Activated T-helper 2 cell treated with anti-CD3 and anti-CD28 coated beads, Interferon-gamma antibody, Interleukin-2, Interleukin-4, amounts not matched to agents 10 μg/mL and 5 μg/mL and 100 μg/mL, durations not matched to agents 14 hours and 24 hours and 36 hours (primary cell): ENCODE measurements around the gene ASPG. TPM values are rescaled to one million over a fixed set of nuclear protein-coding genes. Genes with fewer than 3 reads are reported as not detected.
"Not testable (repeated sequence)": the region's sequence is repeated elsewhere in the genome, so short reads cannot be mapped to it uniquely, and the experiment has no call there.

Experiments used
- DNase-seq: peaks from one replicate; pipeline ENCODE4 v3.0.0; 2021; ENCODE audit warnings: low spot score
- H3K27ac Mint-ChIP-seq: one replicate; pipeline ENCODE4 v1.8.0; 2021; ENCODE audit warnings: mixed read lengths
- H3K27me3 Mint-ChIP-seq: one replicate; pipeline ENCODE4 v1.8.0; 2021; ENCODE audit warnings: low read depth, mixed read lengths
- H3K36me3 Mint-ChIP-seq: one replicate; pipeline ENCODE4 v1.8.0; 2021; ENCODE audit warnings: low read depth, mixed read lengths
- H3K4me1 Mint-ChIP-seq: one replicate; pipeline ENCODE4 v1.8.0; 2021; ENCODE audit warnings: low read depth, mixed read lengths
- H3K4me3 Mint-ChIP-seq: one replicate; pipeline ENCODE4 v1.8.0; 2021; ENCODE audit warnings: low read depth, mild to moderate bottlenecking, moderate library complexity, mixed read lengths
- H3K9me3 Mint-ChIP-seq: one replicate; pipeline ENCODE4 v1.8.0; 2021; ENCODE audit warnings: mixed read lengths
- intact Hi-C: fragments of 100-400 bp; cut with micrococcal nuclease; formaldehyde crosslinking; loops from one replicate; pipeline ENCODE4 v1.15.1; 2023
- total RNA-seq: library from RNA; stranded (reverse); gene quantifications from 2 replicates; pipeline ENCODE4 v1.2.3, GENCODE V29; 2022

The ASPG gene
- total RNA-seq, 1 donor from 2014 or later = not detected

GRCh38 chr14:104152246-104152575 lies 66.7 kb downstream of the ASPG start:
- Mint-ChIP-seq H3K4me3 (no peak overlapping the region), H3K36me3 (no peaks in the 10 kb centered on the region), H3K27ac (no peak overlapping the region), H3K4me1 (no peaks in the 10 kb centered on the region), H3K27me3 (no peaks in the 10 kb centered on the region), H3K9me3 (no peaks in the 10 kb centered on the region)
- intact Hi-C loops = no loop called here
- no peak for DNase-seq

- Mint-ChIP-seq H3K27me3 (no peaks in the 10 kb centered on the region), H3K4me1 (no peaks in the 10 kb centered on the region), H3K36me3 (no peaks in the 10 kb centered on the region), H3K9me3 (no peaks in the 10 kb centered on the region), H3K27ac (no peak overlapping the region), H3K4me3 (no peak overlapping the region)
- intact Hi-C loops = no loop called here
- no peak for DNase-seq
These were observed 67.3 kb downstream of the ASPG start for GRCh38 chr14:104152686-104153393.

GRCh38 chr14:104153394-104153755 lies 67.9 kb downstream of the ASPG start:
- H3K4me3 Mint-ChIP-seq, H3K36me3 Mint-ChIP-seq, DNase-seq, H3K9me3 Mint-ChIP-seq, intact Hi-C loops, H3K27ac Mint-ChIP-seq, H3K4me1 Mint-ChIP-seq, H3K27me3 Mint-ChIP-seq: not testable (repeated sequence)

GRCh38 chr14:104154246-104154645 lies 68.7 kb downstream of the ASPG start:
- H3K36me3 Mint-ChIP-seq = no peaks in the 10 kb centered on the region
- no peaks in the 10 kb centered on the region for H3K4me1 Mint-ChIP-seq
- intact Hi-C loops = no loop called here
- H3K27me3 Mint-ChIP-seq = no peaks in the 10 kb centered on the region
- no peaks in the 10 kb centered on the region for H3K9me3 Mint-ChIP-seq
- no peak for DNase-seq
- H3K4me3 Mint-ChIP-seq = no peak overlapping the region
- H3K27ac Mint-ChIP-seq = no peak overlapping the region

- Mint-ChIP-seq H3K27me3 (no peaks in the 10 kb centered on the region), H3K4me3 (no peak overlapping the region)
These were observed 70.0 kb downstream of the ASPG start for GRCh38 chr14:104155513-104155912.

GRCh38 chr14:104156142-104156541 lies 70.6 kb downstream of the ASPG start:
- H3K9me3 Mint-ChIP-seq = no peaks in the 10 kb centered on the region

More at GRCh38 chr14:104155513-104155912, 70.0 kb downstream of the ASPG start:
- H3K36me3 Mint-ChIP-seq = no peaks in the 10 kb centered on the region
- H3K27ac Mint-ChIP-seq = no peak overlapping the region
- no peak for DNase-seq
- H3K4me1 Mint-ChIP-seq = no peaks in the 10 kb centered on the region
- intact Hi-C loops = no loop called here
- H3K9me3 Mint-ChIP-seq = no peaks in the 10 kb centered on the region

GRCh38 chr14:104157016-104157928 lies 71.8 kb downstream of the ASPG start:
- no peaks in the 10 kb centered on the region for H3K36me3 Mint-ChIP-seq
- H3K9me3 Mint-ChIP-seq = no peaks in the 10 kb centered on the region
- DNase-seq = no peak
- H3K27me3 Mint-ChIP-seq = no peaks in the 10 kb centered on the region
- intact Hi-C loops = no loop called here
- no peak overlapping the region for H3K4me3 Mint-ChIP-seq
- H3K4me1 Mint-ChIP-seq = no peaks in the 10 kb centered on the region
- no peak overlapping the region for H3K27ac Mint-ChIP-seq

More at GRCh38 chr14:104156142-104156541, 70.6 kb downstream of the ASPG start:
- H3K36me3 Mint-ChIP-seq = no peaks in the 10 kb centered on the region
- H3K4me1 Mint-ChIP-seq = no peaks in the 10 kb centered on the region
- intact Hi-C loops = no loop called here
- no peaks in the 10 kb centered on the region for H3K27me3 Mint-ChIP-seq
- no peak overlapping the region for H3K27ac Mint-ChIP-seq
- H3K4me3 Mint-ChIP-seq = no peak overlapping the region
- DNase-seq = no peak

GRCh38 chr14:104158827-104159798 lies 73.6 kb downstream of the ASPG start:
- no peaks in the 10 kb centered on the region for H3K9me3 Mint-ChIP-seq
- H3K4me3 Mint-ChIP-seq = no peak overlapping the region
- H3K36me3 Mint-ChIP-seq = no peaks in the 10 kb centered on the region
- no peak for DNase-seq
- intact Hi-C loops = no loop called here
- H3K27me3 Mint-ChIP-seq = no peaks in the 10 kb centered on the region
- H3K4me1 Mint-ChIP-seq = no peaks in the 10 kb centered on the region
- H3K27ac Mint-ChIP-seq = no peak overlapping the region

- intact Hi-C loops = no loop called here
- Mint-ChIP-seq H3K4me3 (no peak overlapping the region), H3K4me1 (no peaks in the 10 kb centered on the region), H3K36me3 (no peaks in the 10 kb centered on the region), H3K9me3 (no peaks in the 10 kb centered on the region), H3K27ac (no peak overlapping the region), H3K27me3 (no peaks in the 10 kb centered on the region)
- no peak for DNase-seq
These were observed 74.5 kb downstream of the ASPG start for GRCh38 chr14:104159990-104160389.

GRCh38 chr14:104161602-104162367 lies 76.3 kb downstream of the ASPG start:
- no peaks in the 10 kb centered on the region for H3K27me3 Mint-ChIP-seq
- no peaks in the 10 kb centered on the region for H3K36me3 Mint-ChIP-seq
- no peak for DNase-seq
- H3K9me3 Mint-ChIP-seq = no peaks in the 10 kb centered on the region
- H3K4me1 Mint-ChIP-seq = no peaks in the 10 kb centered on the region
- intact Hi-C loops = no loop called here
- no peak overlapping the region for H3K4me3 Mint-ChIP-seq
- H3K27ac Mint-ChIP-seq = no peak overlapping the region

GRCh38 chr14:104162495-104162894 lies 77.0 kb downstream of the ASPG start:
- Mint-ChIP-seq H3K36me3 (no peaks in the 10 kb centered on the region), H3K9me3 (no peaks in the 10 kb centered on the region), H3K4me1 (no peaks in the 10 kb centered on the region), H3K27ac (no peak overlapping the region), H3K27me3 (no peaks in the 10 kb centered on the region), H3K4me3 (no peak overlapping the region)
- intact Hi-C loops = no loop called here
- no peak for DNase-seq

GRCh38 chr14:104163541-104163940 lies 78.0 kb downstream of the ASPG start:
- Mint-ChIP-seq H3K4me1 (no peaks in the 10 kb centered on the region), H3K36me3 (no peaks in the 10 kb centered on the region), H3K9me3 (no peaks in the 10 kb centered on the region), H3K4me3 (no peak overlapping the region), H3K27me3 (no peaks in the 10 kb centered on the region), H3K27ac (no peak overlapping the region)
- no peak for DNase-seq
- intact Hi-C loops = no loop called here
